Lower leg skin (tissue), 4 donors: Measurements from ENCODE around the gene INHBE. TPM values are rescaled to one million over a fixed set of nuclear protein-coding genes. Genes with fewer than 3 reads are reported as not detected.

Source experiments
- DNase-seq, 2 donors: peaks; one replicate each; pipeline ENCODE4 v3.0.0-alpha.2; 2019; ENCODE audit warnings: low spot score in 2 of 2
- H3K4me3 ChIP-seq: fragments of 200-600 bp; sonication (generic); 2 replicates; pipeline ENCODE4 v1.5.1; 2017; ENCODE audit warnings: mild to moderate bottlenecking, low read depth; ENCODE audit not compliant: poor library complexity, severe bottlenecking
- POLR2A ChIP-seq, 2 donors: fragments of 450-650 bp; IDR thresholded peaks; one replicate each; pipeline ENCODE4 v1.6.1; 2016 to 2017; ENCODE audit warnings: antibody characterized with exemption in 2 of 2, mild to moderate bottlenecking in 1 of 2, moderate library complexity in 1 of 2
- WGBS, 2 donors: methylation state at CpG; one replicate each; pipeline ENCODE4 v1.1.5; 2018; 5-methylcytosine and 5-hydroxymethylcytosine counted together
- intact Hi-C: fragments of 100-400 bp; cut with DNase I; formaldehyde crosslinking; loops from one replicate; pipeline ENCODE4 v1.15.0; 2023; ENCODE audit warnings: low total_unique reads
- total RNA-seq, 4 donors: library from RNA; depleted of rRNA; stranded (reverse); fragments of >200 nt; gene quantifications; one replicate each; pipeline ENCODE4 v1.1.0, GENCODE V29; 2016
- TF ChIP-seq, protein P1 (sequence below), 3 donors: fragments of 450-650 bp; IDR thresholded peaks; one replicate each; pipeline ENCODE4 v1.5.1; 2016; ENCODE audit warnings: antibody characterized with exemption in 3 of 3, mild to moderate bottlenecking in 3 of 3, moderate library complexity in 2 of 3

INHBE gene
- total RNA-seq, 4 donors from 2014 or later, result not detected

DNA sequence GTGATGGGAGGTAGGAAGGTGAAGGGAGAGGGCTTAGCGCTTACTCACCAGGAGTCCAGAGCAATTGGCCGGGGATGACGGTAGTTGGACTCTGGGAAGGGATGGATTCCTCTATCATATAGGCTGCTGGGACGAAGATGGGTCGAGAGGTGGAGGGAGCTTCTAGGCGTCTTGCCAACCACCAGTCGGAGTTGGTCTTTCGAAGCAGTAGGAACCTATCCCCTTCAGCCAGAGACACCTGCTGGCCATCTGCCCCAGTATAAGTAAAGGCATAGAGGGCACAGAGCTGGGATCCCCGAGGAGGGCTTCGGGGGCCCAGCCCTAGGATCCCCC is 23.9 kb downstream of the INHBE start:
- 82 to 87% methylated on average over 10 of the region's 10 CpGs for WGBS, 2 donors
- no peak for DNase-seq
- no peak overlapping the region for H3K4me3 ChIP-seq
- TF ChIP-seq, protein P1, sequence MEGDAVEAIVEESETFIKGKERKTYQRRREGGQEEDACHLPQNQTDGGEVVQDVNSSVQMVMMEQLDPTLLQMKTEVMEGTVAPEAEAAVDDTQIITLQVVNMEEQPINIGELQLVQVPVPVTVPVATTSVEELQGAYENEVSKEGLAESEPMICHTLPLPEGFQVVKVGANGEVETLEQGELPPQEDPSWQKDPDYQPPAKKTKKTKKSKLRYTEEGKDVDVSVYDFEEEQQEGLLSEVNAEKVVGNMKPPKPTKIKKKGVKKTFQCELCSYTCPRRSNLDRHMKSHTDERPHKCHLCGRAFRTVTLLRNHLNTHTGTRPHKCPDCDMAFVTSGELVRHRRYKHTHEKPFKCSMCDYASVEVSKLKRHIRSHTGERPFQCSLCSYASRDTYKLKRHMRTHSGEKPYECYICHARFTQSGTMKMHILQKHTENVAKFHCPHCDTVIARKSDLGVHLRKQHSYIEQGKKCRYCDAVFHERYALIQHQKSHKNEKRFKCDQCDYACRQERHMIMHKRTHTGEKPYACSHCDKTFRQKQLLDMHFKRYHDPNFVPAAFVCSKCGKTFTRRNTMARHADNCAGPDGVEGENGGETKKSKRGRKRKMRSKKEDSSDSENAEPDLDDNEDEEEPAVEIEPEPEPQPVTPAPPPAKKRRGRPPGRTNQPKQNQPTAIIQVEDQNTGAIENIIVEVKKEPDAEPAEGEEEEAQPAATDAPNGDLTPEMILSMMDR (IDR thresholded peaks at IDR 0.05), result no peak
- no peak for TF ChIP-seq POLR2A (IDR thresholded peaks at IDR 0.05)
- intact Hi-C loops, result no loop called here

DNA sequence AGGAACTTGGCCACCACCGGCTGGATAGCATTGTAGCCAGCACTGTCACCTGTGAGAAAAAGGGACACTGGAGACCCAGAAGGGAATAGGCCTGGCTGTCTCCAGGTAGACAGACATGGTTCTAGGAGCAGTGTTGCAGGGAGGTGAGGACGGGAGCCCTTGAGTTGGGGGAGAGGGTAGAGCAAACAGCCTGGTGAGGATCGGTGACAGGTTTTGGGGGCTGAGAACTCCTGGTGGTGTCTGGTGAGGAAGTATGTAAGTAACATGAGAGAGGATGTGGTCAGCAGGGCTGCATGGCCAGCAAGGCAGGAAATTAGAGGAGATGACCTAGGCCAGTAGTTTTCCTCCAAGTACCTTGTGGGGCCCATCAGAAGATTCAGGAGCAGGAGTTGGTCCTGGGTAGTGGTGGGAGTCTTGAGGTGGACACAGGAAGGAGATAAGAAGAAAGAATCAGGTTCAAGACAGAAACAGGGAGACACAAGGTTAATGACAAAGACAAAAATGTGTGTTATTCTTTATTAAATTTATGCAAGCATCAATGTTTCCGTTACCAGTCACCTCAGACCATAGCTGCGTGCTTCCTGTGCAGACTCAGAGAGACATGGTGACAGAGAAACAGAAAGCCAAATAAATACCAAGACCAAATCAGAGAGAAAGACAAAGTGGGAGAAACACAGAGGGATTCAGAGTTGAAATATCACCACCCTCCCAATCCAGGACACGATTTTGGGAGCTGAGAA is 24.4 kb downstream of the INHBE start, which contains the start of gene ARHGAP9:
Gene ARHGAP9 (minus strand): TSS at position 491 of the 740 bp plus-strand sequence. CDS start 460 bp downstream, at position 31.
- no peak within 1 kb of the TSS for H3K4me3 ChIP-seq
- no peak for DNase-seq
- intact Hi-C loops, result no loop called here
- 77 to 78% methylated on average over 6 of the region's 6 CpGs for WGBS, 2 donors
- no peak for TF ChIP-seq POLR2A (IDR thresholded peaks at IDR 0.05)
- TF ChIP-seq, protein P1 (IDR thresholded peaks at IDR 0.05), result no peak

DNA sequence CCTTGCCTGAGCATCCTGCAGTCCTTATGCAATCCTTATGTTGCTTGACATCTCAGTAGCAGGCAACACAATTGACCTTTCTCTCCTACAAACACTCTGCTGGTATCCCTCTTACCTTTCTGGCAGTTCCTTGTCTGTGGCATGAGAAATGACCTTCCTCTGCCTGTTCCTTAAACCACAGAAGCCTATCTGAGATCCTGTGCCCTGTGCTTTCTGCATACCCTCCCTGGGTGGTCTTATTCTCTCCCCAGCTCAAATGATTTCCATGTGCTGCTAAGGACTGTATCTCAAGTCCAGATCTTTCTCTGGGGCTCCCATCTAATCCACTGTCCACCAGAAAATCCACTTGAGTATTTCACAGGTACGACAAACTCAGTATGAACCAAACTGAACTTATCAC is 26.6 kb downstream of the INHBE start:
- no peak for DNase-seq
- TF ChIP-seq, protein P1 (IDR thresholded peaks at IDR 0.05), result no peak
- no peak for TF ChIP-seq POLR2A (IDR thresholded peaks at IDR 0.05)
- WGBS, 2 donors, result 76 to 85% methylated on average over 1 of the region's 1 CpG
- intact Hi-C loops, result no loop called here
- no peak overlapping the region for H3K4me3 ChIP-seq

DNA sequence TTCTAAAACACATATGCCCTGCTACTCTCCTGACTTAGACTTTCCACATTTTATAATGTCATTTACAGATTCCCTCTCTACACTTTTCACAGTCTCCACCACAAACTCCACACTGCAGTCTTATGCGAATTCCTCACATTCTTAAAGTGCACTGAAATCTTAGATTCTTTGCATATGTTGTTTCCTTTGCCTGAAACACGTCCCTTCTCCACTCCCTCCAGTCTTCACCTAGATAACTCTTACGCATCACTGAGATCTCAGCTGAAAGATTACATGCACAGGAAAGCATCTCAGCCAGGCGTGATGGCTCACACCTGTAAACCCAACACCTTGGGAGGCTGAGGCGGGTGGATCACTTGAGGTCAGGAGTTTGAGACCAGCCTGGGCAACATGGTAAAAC is 28.4 kb downstream of the INHBE start:
- intact Hi-C loops, result no loop called here

DNA sequence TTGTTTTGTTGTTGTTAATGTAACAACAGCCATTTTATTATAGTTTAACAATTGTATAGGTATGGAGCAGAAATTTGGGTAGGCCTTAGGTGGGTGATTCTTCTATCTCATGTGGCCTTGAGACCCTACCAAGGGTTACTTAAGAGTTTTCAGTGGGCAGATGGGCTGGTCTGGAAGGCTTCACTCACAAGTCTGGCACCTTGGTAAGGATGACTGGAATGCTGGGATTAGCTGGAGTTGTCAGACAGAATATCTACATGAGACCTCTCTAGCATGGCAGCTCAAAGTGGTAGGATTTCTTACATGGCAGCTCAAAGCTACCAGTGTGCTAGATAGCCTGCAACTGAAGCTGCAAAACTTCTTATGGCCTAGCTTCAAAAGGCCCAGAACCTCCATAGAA is 30.6 kb downstream of the INHBE start:
- TF ChIP-seq, protein P1 (IDR thresholded peaks at IDR 0.05), result no peak
- TF ChIP-seq POLR2A (IDR thresholded peaks at IDR 0.05), result no peak
- intact Hi-C loops, result no loop called here
- H3K4me3 ChIP-seq, result no peak overlapping the region
- DNase-seq, result no peak

More for the DNA sequence above, 28.4 kb downstream of the INHBE start:
- no peak for TF ChIP-seq POLR2A (IDR thresholded peaks at IDR 0.05)
- TF ChIP-seq, protein P1 (IDR thresholded peaks at IDR 0.05), result no peak
- DNase-seq, result no peak
- 61 to 63% methylated on average over 5 of the region's 5 CpGs for WGBS, 2 donors
- H3K4me3 ChIP-seq, result no peak overlapping the region
